H1 (cell line): ENCODE data around the gene TMPRSS9. TPM values are rescaled to one million over a fixed set of nuclear protein-coding genes. Genes with fewer than 3 reads are reported as not detected.

Experiments
- polyA plus RNA-seq, 7 experiments: library from polyadenylated mRNA; depleted of rRNA in 3 of 7; stranded (reverse) in 5 of 7; unstranded in 2 of 7; fragments of >200 nt in 5 of 7; fragments of 200-250 nt in 2 of 7; gene quantifications; 1 replicate in 5 of 7; 2 replicates in 1 of 7; 4 replicates in 1 of 7; pipeline versions ENCODE4 v1.2.1 to v1.2.3, GENCODE V29; 2011 to 2013; ENCODE audit warnings: missing spikeins in 2 of 7, mixed read lengths in 2 of 7
- total RNA-seq: library from RNA; stranded (reverse); fragmentation: NEBNext Ultra II Directional; extraction: Animal tissue kit (Norgen Biotek cat#: 25700); gene quantifications from 2 replicates; pipeline ENCODE4 v1.2.1, GENCODE V29; 2021
- TF ChIP-seq, protein P1 (sequence below): IDR thresholded peaks from 2 replicates; pipeline ENCODE4 v1.6.1; 2011; ENCODE audit warnings: low read length, improper control_type of control experiment

The TMPRSS9 gene
- total and polyA plus RNA-seq, 2 of the 8 experiments (the other 6 are each of a cell fraction or from before 2014, with no cell fraction given) = 0.15 to 0.19 TPM

DNA sequence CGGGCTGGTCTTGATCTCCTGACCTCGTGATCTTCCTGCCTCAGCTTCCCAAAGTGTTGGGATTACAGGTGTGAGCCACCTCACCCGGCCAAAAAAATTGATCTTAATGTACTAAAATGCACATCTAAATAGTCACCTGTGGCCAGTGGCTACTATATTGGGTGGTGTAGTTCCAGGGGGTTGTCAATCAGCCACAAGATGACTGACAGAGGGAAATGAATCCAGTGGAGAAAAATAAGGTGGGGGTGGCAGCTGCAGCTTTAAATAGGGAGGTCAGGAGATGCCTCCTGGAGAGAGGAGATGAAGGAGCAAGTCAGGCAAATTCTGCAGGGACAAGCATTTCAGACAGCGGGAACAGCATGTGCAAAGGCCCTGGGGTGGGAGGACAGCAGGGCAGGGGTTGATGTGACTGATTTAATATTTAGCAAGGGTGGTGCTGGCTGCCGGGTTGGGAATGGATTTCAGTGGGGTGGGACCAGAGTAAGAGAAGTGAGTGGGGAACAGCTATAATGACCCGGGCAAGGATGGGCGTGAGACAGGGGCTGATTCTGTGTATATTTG lies 49.4 kb downstream of the TMPRSS9 start (continued):
- TF ChIP-seq, protein P1, sequence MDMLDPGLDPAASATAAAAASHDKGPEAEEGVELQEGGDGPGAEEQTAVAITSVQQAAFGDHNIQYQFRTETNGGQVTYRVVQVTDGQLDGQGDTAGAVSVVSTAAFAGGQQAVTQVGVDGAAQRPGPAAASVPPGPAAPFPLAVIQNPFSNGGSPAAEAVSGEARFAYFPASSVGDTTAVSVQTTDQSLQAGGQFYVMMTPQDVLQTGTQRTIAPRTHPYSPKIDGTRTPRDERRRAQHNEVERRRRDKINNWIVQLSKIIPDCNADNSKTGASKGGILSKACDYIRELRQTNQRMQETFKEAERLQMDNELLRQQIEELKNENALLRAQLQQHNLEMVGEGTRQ = no peak
